SU-DHL-6 (cell line): ENCODE results near the gene STX10.

Experiments
- H2AFZ ChIP-seq: fragments of 200-600 bp; sonication (generic); 2 replicates; pipeline ENCODE4 v1.6.1; 2014; ENCODE audit warnings: low read depth, mild to moderate bottlenecking, moderate library complexity, mixed read lengths, antibody characterized with exemption, low read length; ENCODE audit not compliant: severe bottlenecking
- H3F3A ChIP-seq: fragments of 200-600 bp; shearing (Covaris generic); 2 replicates; pipeline ENCODE4 v1.6.0; 2016; ENCODE audit warnings: antibody characterized with exemption, mild to moderate bottlenecking; ENCODE audit not compliant: insufficient read depth
- H3K27ac ChIP-seq: fragments of 200-600 bp; sonication (generic); 2 replicates; pipeline ENCODE4 v1.5.1; 2016; ENCODE audit warnings: low read depth, mild to moderate bottlenecking, low read length, moderate library complexity, mixed read lengths
- H3K27me3 ChIP-seq: fragments of 200-600 bp; sonication (generic), shearing (Covaris generic); 2 replicates; pipeline ENCODE4 v1.6.0; 2014; ENCODE audit warnings: mild to moderate bottlenecking, low read length
- H3K36me3 ChIP-seq: fragments of 200-600 bp; sonication (generic); 2 replicates; pipeline ENCODE4 v1.6.1; 2014; ENCODE audit warnings: mild to moderate bottlenecking, low read length, mixed read lengths
- H3K4me2 ChIP-seq: fragments of 300-600, 200-600 bp; shearing (Covaris generic), sonication (generic); 2 replicates; pipeline ENCODE4 v1.6.0; 2014; ENCODE audit warnings: low read length, low read depth, mild to moderate bottlenecking; ENCODE audit not compliant: poor library complexity, severe bottlenecking
- H3K4me3 ChIP-seq: fragments of 200-600 bp; sonication (generic); 2 replicates; pipeline ENCODE4 v1.5.1; 2014; ENCODE audit warnings: antibody characterized with exemption, low read length, mild to moderate bottlenecking, mixed read lengths; ENCODE audit not compliant: insufficient read depth, poor library complexity, severe bottlenecking
- H3K79me2 ChIP-seq: fragments of 200-600 bp; sonication (generic); 2 replicates; pipeline ENCODE4 v1.6.1; 2014; ENCODE audit warnings: mild to moderate bottlenecking, low read length, moderate library complexity; ENCODE audit not compliant: insufficient read depth
- H3K9ac ChIP-seq: fragments of 200-600 bp; sonication (generic); 2 replicates; pipeline ENCODE4 v1.7.0; 2014; ENCODE audit warnings: mild to moderate bottlenecking, low read length
- H3K9me2 ChIP-seq: fragments of 200-600 bp; sonication (generic); replicated peaks from 2 replicates; pipeline ENCODE4 v1.6.1; 2014; ENCODE audit warnings: low read length; ENCODE audit not compliant: insufficient read depth
- H3K9me3 ChIP-seq: fragments of 200-600 bp; sonication (generic); 2 replicates; pipeline ENCODE4 v1.6.1; 2014; ENCODE audit warnings: low read length, mixed read lengths; ENCODE audit not compliant: insufficient read depth
- H4K20me1 ChIP-seq: fragments of 200-600 bp; sonication (generic); 2 replicates; pipeline ENCODE4 v1.6.1; 2014; ENCODE audit warnings: low read depth, mild to moderate bottlenecking, antibody characterized with exemption, low read length, moderate library complexity, mixed read lengths
- EZH2phosphoT487 ChIP-seq: fragments of 200-600 bp; sonication (generic), shearing (Covaris generic); conservative IDR thresholded peaks from 2 replicates; pipeline ENCODE4 v1.6.1; 2018; ENCODE audit warnings: mild to moderate bottlenecking, antibody characterized with exemption, low read length, moderate library complexity, mixed read lengths
- TF ChIP-seq, protein P1 (sequence below): fragments of 200-600 bp; sonication (generic); IDR thresholded peaks from one replicate; pipeline ENCODE4 v1.5.1; 2017; ENCODE audit warnings: antibody characterized with exemption, mild to moderate bottlenecking, low read length, moderate library complexity; ENCODE audit not compliant: insufficient read depth, poor library complexity, severe bottlenecking

STX10 gene

DNA sequence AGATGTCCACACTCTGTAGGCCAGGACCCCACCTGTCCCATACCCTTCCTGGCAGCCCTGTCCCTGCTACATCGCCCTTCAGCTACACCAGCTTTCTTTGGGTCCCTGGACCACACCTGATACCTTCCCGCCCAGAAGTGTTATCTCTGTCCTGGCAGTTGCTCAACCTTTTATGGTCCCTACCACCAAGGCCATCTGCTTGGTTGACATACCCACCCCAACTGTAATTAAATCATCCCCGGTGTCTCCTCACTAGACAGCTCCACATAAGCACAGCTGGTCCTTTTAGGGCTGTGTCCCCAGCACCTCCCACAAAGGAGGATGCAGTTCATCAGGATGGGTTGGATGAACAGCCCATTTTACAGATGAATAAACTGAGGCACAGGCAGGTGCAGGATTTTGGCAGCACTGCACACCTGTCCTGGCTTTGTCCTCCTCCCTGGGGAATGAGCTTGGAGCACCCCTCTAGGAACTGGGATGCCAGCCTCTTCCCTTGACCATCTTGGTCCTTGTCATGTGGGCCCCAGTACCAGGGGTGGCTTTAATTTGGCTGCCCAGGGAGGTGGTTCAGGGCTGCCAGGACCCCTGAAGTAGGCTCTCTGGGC lies 19.2 kb downstream of the STX10 start:
- H3K9ac ChIP-seq = no peak overlapping the region
- no peak overlapping the region for H2AFZ ChIP-seq
- H3K27me3 ChIP-seq = no peaks in the 10 kb centered on the region
- H3K36me3 ChIP-seq = no peaks in the 10 kb centered on the region
- no peaks in the 10 kb centered on the region for H3K9me3 ChIP-seq
- no peak overlapping the region for H3K27ac ChIP-seq
- H4K20me1 ChIP-seq = peaks cover 5% of the 10 kb centered on the region; the same call in 1 of the 2 replicates
- H3F3A ChIP-seq = no peaks in the 10 kb centered on the region
- no peak overlapping the region for H3K4me2 ChIP-seq
- H3K79me2 ChIP-seq = peaks cover 48% of the 10 kb centered on the region
- no peaks in the 10 kb centered on the region for H3K9me2 ChIP-seq
- TF ChIP-seq EZH2phosphoT487 = no peak
- TF ChIP-seq, protein P1, sequence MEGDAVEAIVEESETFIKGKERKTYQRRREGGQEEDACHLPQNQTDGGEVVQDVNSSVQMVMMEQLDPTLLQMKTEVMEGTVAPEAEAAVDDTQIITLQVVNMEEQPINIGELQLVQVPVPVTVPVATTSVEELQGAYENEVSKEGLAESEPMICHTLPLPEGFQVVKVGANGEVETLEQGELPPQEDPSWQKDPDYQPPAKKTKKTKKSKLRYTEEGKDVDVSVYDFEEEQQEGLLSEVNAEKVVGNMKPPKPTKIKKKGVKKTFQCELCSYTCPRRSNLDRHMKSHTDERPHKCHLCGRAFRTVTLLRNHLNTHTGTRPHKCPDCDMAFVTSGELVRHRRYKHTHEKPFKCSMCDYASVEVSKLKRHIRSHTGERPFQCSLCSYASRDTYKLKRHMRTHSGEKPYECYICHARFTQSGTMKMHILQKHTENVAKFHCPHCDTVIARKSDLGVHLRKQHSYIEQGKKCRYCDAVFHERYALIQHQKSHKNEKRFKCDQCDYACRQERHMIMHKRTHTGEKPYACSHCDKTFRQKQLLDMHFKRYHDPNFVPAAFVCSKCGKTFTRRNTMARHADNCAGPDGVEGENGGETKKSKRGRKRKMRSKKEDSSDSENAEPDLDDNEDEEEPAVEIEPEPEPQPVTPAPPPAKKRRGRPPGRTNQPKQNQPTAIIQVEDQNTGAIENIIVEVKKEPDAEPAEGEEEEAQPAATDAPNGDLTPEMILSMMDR = no peak
- no peak overlapping the region for H3K4me3 ChIP-seq

DNA sequence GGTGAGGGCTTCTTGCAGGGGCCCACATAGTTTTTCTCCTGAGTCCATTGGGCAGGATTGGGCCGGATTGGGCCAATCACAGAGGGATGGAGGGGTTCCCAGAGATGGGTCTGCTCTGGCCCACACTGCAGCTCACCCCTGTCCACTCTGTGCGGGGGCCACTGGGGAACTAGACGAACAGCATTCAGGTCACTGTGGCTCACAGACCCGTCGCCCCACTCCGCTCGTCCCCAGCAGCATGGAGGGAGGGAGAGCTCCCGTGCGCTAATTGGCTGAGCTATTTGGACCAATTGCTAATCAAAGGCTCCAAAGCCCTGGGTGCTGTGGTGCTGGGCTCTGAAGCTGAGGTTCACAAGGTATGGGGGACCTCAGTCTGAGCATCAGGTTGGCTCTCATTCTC lies 20.8 kb downstream of the STX10 start:
- Histone ChIP-seq H2AFZ (no peak overlapping the region), H3K27me3 (no peaks in the 10 kb centered on the region), H3K9me2 (no peaks in the 10 kb centered on the region), H3K9ac (no peak overlapping the region), H3K4me2 (no peak overlapping the region), H3K79me2 (peaks cover 48% of the 10 kb centered on the region), H3K9me3 (no peaks in the 10 kb centered on the region), H3F3A (no peaks in the 10 kb centered on the region), H3K27ac (no peak overlapping the region), H3K36me3 (no peaks in the 10 kb centered on the region), H3K4me3 (no peak overlapping the region), H4K20me1 (peaks cover 5% of the 10 kb centered on the region; the same call in 1 of the 2 replicates)
- no peak for TF ChIP-seq EZH2phosphoT487
- TF ChIP-seq, protein P1 = no peak

DNA sequence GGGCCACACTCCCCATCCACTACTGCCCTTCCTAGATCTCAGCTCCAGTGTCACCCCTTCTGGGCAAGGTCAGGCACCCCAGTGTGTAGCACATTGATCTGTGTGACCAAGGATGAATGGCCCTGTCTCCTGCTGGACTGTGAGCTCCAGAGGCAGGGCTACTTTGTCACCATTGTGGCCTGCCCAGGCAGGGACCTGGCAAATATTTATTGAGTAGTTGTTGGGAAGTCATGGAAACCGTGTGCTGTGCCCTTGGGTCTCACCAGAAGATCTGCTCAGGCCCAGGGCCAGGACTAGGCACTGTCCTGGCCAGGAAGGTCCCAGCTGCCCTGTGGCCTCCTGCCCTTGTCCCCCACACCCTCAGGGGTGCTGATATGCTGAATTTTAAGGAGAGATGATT lies 21.6 kb downstream of the STX10 start:
- Histone ChIP-seq H3K79me2 (peaks cover 52% of the 10 kb centered on the region), H3K27ac (no peak overlapping the region)

More for the DNA sequence above, 21.6 kb downstream of the STX10 start:
- Histone ChIP-seq H3K9ac (no peak overlapping the region), H2AFZ (no peak overlapping the region), H3K4me3 (no peak overlapping the region), H3F3A (no peaks in the 10 kb centered on the region), H3K9me2 (no peaks in the 10 kb centered on the region), H3K36me3 (no peaks in the 10 kb centered on the region), H4K20me1 (peaks cover 4% of the 10 kb centered on the region; the same call in 1 of the 2 replicates), H3K9me3 (no peaks in the 10 kb centered on the region), H3K27me3 (no peaks in the 10 kb centered on the region), H3K4me2 (no peak overlapping the region)
- TF ChIP-seq EZH2phosphoT487 = no peak
- TF ChIP-seq, protein P1 = no peak
